Measurements from ENCODE around the gene WWC2.

DNA sequence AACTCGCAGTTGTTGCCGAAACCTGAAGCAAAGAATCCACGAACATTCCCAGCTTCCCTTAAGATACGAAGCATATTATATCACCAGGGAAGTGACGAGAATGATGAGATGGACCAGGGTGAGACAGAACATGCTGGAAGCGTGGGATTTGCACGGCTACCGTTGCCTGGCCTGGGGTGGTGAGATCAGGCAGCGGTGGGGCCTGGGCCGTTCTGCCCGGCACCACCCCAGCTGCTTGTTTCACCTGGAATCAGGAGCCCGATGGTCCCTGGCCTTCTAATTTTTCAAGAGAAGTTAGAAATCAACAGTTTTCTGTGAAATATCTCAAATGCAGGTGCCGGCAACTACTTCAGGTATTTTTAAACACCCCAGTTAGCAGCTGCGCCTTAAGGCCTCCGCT, 215.3 kb downstream of the WWC2 start:
- TF ChIP-seq, protein P1, sequence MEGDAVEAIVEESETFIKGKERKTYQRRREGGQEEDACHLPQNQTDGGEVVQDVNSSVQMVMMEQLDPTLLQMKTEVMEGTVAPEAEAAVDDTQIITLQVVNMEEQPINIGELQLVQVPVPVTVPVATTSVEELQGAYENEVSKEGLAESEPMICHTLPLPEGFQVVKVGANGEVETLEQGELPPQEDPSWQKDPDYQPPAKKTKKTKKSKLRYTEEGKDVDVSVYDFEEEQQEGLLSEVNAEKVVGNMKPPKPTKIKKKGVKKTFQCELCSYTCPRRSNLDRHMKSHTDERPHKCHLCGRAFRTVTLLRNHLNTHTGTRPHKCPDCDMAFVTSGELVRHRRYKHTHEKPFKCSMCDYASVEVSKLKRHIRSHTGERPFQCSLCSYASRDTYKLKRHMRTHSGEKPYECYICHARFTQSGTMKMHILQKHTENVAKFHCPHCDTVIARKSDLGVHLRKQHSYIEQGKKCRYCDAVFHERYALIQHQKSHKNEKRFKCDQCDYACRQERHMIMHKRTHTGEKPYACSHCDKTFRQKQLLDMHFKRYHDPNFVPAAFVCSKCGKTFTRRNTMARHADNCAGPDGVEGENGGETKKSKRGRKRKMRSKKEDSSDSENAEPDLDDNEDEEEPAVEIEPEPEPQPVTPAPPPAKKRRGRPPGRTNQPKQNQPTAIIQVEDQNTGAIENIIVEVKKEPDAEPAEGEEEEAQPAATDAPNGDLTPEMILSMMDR (IDR thresholded peaks at IDR 0.05), result no peak
- TF ChIP-seq POLR2A (IDR thresholded peaks at IDR 0.05), result no peak
